CD4-positive, alpha-beta T cell treated with Interleukin-4 for 4 hours (primary cell): ENCODE results near the gene LMO3.

Experiments used
- DNase-seq: peaks from one replicate; pipeline ENCODE4 v3.0.0-alpha.2; 2020

Gene LMO3

DNA sequence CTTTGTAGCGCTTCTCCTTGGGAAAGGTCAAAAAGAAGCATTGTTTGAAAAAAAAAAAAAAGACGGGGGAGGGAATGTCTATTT lies at the start of gene LMO3:
LMO3 (minus strand) TSS at position 46 of the 84 bp plus-strand sequence. CDS start 5,302 bp downstream, outside the sequence.
- no peak for DNase-seq

DNA sequence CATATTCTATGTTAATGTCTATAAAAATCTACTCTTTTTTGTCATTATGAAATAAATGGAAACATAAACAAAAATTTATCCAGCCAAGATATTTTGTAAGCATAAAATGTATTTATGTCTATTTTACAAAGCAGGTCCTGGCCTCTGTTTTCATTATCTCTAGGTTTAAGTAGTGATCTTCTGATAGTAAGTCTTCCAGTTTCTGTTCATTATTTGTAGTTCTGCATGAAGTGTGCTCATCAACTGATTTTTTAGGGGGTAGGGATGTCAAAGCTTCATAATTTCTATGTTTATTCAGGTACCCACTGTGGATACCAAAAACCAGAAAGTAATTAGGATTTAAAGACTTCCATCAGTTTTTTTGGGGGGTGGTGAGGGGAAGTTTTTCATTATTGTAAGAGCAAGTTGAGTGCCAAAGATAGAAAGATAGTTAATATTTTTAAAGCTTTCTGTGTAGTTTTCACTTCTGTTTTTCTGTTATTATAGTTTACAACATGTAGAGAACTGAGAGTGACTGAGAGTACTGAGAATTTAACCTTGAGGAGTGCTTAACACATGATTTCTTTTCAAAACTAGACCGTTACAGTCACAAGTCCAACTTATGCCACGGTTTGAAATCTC lies 30.6 kb upstream of the LMO3 start:
- DNase-seq = no peak

GRCh38 chr12:16634786-16635185 lies 28.8 kb upstream of the LMO3 start:
- DNase-seq = no peak

- DNase-seq = no peak
Observed at GRCh38 chr12:16626991-16627390, 21.0 kb upstream of the LMO3 start.

DNA sequence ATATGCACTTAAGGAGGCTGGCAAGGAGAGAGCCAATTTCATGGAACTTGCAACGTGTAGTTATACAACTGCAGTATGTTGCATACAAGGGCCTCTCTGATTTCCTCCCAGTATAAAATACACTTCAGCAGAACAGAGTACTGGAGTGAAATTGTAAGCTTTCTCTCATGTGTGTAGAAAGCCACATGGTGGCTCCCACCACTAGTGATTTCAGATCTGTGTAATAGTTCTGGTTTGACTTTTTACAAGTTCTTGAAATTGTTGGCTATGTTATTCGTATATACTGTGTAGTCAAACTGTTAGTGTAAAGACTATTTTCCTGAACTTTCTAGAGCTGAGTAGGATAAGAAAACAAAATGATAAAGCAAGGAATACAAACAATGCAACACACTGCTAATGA lies 16.4 kb upstream of the LMO3 start:
- no peak for DNase-seq

DNA sequence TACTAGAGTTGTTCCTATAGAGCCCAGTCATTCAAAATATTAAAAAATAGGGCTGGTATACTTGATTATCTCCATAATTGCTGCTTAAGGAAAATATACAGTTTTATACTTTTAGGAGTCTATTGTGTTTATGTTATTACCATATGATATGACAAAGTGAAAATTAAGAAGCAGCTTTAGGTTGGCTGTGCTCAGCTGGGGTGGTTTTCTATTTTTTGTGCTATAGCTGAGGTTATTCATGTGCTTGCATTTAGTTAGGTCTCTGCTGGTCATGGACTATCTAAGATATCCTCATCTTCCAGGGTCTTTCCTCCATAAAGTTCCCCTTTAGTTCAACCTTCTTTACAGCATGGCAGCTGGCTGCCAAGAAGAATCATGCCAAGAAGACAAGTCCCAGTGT lies 13.6 kb upstream of the LMO3 start:
- DNase-seq = no peak

DNA sequence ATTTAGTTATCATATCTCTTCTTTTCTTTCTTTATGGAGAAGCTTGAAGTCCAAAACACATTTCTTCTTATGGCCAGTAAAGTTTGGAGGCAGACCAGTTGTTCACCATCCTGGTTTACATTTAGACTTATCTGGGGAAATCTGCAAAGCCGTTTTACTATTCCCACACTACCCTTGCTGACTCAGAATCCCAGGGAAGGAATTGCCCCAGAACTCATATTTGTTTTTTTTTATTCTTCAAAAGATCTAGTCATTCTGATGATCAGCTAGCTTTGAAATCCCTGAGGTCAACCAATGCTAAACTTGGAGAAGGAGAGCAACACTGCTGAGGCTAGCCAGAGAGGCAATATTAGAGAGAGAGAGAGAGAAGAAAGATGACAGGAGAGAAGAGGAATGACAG lies 12.3 kb upstream of the LMO3 start:
- DNase-seq = no peak

DNA sequence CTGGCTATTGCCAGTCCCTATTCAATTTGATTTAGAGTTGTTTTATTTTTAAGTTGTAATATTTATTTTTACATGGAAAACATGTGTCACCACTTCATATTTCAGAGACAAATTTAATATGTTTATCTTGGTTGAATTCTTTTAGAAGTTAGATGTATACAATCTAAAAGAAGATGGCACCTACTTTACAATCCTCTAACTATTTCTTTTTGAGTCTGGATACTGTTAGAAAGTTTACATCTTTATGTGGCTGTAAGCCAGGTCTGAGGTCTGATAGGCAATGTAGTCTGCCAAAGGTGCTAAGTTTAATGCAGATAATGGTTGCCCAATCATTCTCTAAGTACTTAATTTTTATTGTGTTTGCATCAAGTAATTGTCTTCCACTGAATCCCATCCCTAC lies 7.2 kb upstream of the LMO3 start:
- DNase-seq = no peak

DNA sequence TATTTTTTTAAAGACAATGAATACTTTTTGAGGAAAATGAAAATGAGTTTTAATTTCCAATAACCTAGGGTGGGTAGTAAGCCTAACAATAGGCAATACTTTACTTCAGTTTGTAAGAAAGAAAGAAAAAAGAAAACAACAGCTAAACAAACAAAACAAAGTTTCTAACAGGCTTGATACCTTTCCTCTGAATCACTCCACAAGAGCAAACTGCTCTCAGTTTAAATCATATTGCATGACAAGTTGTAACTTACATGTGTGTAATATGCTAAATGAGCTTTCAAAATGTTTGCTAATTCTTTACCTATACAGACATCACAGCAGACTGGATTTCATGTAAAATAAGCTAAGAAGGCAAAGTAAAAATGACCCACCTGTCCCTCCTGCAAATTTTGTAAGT lies 6.7 kb upstream of the LMO3 start:
- no peak for DNase-seq

GRCh38 chr12:16611146-16611545 lies 5.2 kb upstream of the LMO3 start:
- no peak for DNase-seq

DNA sequence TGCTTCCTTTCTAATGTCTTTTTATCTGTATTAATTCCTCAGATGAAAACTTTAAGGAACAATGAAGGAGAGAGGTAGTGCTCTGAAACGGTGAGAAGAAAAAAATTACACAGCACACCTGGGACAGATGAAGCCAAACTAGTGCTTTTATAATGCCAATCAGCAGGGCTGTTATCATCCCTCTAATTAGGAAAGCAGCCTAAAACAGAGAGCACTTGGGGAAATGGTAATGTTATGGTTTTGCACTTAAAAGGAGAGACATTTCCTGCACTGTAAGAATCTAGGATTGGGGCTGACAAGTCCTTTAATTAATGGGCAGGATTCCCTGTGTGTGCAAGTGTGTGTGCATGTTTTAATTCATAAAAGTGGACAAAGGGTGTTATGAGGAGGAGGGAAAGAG lies 4.8 kb upstream of the LMO3 start:
- DNase-seq = no peak

- no peak for DNase-seq
Observed at GRCh38 chr12:16610001-16610585, 4.1 kb upstream of the LMO3 start.

- DNase-seq = no peak
Observed at GRCh38 chr12:16608946-16609539, 3.1 kb upstream of the LMO3 start.

DNA sequence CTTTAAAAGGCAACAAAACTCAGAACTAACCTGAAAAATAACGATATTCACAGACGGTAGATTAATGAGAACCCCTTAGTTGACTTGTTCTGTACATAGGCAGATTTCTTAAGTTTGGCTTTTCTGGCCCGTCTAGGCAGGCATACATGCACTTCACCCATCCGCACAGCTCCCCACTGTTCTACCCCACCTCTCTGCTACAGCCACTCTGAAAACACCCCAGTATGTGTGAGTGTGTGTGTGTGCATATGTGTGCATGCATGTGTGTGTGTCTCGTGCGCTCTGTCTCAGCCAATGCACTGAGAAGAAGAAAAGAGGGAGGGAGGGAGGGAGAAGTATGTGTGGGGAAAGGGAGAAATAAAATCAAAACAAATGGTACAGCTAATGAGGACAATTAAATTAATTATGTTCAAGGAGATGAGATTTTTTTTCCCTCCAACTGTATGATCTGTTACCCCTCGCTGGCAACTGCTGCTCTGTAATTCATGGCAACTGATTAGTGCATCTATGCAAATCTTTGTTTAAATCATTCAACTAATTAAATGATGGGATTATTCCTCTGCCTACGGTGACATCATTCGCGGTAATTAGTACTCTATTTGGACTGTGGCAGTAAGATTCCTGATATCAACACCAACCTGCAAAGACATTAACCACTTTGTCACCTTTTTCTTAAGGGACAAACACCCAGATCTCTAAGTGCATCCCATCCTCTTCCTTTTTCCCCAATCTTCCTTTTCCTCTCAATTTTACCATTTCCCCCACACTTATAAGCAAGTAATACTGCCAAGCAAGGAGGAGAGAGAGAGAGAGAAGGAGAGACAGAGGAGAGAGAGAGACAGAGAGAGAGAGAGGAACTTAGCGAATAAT lies 2.2 kb upstream of the LMO3 start:
- DNase-seq = no peak

DNA sequence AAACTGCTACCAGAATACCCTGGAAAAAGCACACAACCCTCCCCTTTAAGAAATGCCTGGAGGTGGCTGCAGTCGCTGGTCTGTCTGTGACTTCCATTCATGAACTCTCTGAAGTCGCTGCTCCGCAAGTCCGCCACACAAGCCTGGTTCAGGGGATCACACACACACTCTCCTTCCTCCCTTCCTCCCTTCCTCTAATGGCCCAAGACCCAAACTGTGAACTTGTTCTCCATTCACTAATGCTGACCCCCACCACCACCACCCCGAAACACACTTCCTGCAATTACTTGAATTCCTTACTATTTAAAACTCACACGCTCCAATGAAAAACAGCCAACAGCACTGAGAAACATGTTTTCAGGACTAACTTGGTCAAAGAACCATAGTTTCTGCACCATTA lies 1.0 kb upstream of the LMO3 start:
- DNase-seq = no peak

DNA sequence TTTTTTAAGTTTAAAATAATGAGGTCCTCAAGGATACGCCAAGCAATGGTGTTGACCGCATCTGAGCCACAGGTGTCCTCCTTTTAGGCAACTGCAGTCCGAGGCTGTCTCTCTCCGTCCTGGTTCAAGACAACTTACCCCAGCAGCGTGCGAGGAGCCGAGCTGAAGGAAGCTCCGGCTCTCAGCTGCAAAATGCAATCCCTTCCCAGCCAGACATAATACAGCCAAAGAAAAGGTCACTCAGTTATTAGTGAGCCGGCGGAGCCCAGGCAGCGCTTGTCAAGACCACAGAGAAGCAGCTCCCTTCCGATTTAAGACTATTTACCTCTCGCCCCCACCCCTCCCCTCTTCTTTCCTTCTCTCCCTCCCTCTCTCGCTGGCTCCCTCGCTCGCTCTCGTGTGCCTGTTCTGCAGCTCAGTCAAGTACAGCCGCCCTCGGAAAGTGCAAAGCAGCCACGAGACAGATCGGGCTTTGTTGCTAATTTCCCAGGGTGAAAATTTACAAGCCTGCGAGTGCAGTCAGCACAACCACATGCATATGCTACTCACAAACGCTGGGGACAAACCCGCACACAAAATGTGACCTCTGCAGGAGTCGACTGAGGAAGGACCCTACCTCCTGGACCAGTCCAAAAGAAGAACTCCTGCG lies 363 bp upstream of the LMO3 start:
- DNase-seq = no peak

GRCh38 chr12:16605642-16606116 lies 283 bp downstream of the LMO3 start:
- DNase-seq = no peak

DNA sequence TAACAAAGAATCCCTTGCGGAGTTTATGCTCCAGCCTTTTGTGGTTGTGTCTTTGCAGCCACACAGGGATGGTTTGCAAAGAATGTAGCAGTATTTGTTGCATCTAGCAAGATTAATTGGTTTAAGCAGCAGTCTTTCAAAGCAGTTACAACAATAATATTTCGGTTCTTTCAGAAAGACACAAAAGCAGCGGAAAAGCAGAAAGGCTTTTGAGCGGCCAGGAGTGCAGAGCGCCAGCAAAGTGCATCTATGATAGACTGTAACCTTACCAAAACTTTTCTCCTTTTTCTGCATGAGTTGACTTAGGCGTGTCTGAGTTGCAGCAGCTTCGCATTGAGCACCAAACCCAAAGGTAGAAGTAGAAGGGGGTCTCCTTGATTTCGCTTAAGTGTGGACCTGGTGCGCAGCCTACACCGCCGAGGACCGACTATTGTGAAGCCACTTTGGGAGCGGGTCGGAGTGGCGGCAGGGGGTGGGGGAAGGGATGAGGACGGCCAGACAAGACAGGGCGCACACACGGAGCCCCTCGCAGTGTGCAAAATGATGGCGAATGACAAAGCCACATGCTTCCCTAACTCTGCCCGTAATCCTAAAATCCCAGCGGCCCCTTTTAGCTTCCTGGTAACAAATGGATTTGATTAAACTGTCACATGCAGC lies 1.2 kb downstream of the LMO3 start:
- DNase-seq = no peak

- no peak for DNase-seq
Observed at GRCh38 chr12:16603916-16604575, 1.9 kb downstream of the LMO3 start.

GRCh38 chr12:16603260-16603915 lies 2.6 kb downstream of the LMO3 start:
- no peak for DNase-seq

DNA sequence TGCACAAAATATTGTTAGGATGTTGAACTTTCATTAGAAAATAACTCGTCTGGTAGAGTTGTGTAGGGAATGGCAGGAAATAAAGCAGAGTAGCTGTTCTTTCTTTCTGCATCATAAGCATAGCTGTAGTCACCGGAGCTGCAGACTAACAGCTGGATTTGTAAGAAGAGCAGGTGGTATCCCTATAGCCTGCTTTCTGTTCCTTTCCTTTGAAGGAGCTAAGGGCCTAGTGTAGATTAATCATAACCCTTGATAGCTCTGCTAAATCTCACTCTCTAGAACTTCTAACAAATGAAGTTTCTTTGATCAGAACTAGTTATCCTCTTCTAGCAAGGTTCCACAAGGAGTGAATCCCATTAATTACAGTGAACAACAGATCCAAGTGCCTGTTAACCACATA lies 3.5 kb downstream of the LMO3 start:
- no peak for DNase-seq

DNA sequence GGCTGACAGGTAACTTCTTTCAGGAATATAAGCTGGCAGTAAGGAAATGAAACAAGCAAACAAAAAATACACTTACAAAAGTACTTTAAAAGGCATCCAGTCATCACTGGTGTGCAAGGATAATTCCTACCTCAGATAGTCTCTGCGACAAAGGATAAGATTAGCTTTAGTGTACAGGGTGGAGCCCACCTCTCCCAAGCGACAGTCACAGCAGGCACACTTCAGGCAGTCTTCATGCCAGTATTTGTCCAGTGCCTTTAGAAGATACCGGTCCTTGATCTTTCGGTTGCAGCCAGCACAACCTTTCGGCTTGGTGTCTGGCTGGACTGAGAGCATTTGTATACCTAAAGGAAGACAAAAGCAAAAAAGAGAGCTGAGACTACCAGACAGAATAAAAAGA lies 5.4 kb downstream of the LMO3 start:
- DNase-seq = no peak
